Measurements from ENCODE around the gene MAPK8IP1. TPM values are rescaled to one million over a fixed set of nuclear protein-coding genes. Genes with fewer than 3 reads are reported as not detected.

MAPK8IP1 gene
- total RNA-seq, 1 donor from 2014 or later, result 48.1 TPM

DNA sequence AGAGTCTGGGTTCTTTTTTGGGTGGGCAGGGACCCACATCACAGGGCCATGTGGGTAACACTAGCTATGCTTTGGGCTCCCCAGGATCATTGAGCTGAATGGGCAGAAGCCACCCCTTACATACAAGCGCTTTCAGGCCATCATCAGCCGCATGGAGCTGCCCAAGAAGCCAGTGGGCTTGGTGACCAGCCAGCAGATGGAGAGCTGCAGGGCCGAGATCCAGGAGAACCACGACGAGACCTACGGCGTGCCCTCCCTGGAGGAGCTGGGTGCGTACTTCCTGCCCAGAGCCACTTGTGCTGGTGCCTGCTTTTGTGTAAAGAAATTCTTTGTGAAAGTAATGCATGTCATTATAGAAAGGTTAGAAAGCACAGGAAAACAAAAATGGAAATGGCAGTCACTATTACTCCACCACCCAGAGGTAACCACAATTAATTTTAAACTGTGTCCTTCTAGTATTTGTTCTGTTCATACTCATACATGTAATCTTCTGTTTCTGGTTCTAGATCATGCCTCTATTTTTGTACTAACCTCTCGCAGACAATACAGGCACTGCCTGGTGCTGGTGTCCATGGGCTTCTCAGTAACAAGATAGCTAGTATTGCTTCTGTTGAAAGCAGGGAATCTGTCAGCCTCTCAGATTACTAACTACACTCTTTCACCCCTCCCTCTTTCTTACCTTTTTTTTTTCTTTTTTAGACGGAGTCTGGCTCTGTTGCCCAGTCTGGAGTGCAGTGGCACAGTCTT, 24.5 kb upstream of the MAPK8IP1 start:
- DNase-seq (ENCODE audit: low spot score, unreplicated experiment), result no peak
- no peak overlapping the region for H3K27ac Mint-ChIP-seq
- no peak overlapping the region for H3K4me3 Mint-ChIP-seq (ENCODE audit: low read depth)

DNA sequence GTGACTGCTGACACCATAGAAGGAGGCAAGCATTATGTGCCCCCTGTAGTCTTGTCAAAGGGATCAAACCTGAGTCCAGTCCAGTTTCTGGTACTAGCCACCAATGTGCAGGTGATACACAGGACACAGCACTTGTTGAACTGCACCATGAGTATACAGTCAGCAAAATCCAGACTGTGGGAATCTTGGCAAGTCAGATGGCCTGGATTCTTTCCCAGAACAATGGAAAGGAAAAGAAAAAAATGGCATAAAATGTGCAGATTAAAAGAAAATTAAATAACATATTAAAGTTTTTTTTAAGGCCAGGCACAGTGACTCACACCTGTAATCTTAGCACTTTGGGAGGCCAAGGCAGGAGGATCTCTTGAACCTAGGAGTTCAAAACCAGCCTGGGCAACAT, 21.4 kb upstream of the MAPK8IP1 start:
- no peaks in the 10 kb centered on the region for H3K27me3 Mint-ChIP-seq
- no peak overlapping the region for H3K4me3 Mint-ChIP-seq (ENCODE audit: low read depth)
- H3K9me3 Mint-ChIP-seq (ENCODE audit: low read depth), result no peaks in the 10 kb centered on the region
- H3K27ac Mint-ChIP-seq, result no peak overlapping the region
- no peaks in the 10 kb centered on the region for H3K4me1 Mint-ChIP-seq (ENCODE audit: low read depth)
- TF ChIP-seq, protein P1, sequence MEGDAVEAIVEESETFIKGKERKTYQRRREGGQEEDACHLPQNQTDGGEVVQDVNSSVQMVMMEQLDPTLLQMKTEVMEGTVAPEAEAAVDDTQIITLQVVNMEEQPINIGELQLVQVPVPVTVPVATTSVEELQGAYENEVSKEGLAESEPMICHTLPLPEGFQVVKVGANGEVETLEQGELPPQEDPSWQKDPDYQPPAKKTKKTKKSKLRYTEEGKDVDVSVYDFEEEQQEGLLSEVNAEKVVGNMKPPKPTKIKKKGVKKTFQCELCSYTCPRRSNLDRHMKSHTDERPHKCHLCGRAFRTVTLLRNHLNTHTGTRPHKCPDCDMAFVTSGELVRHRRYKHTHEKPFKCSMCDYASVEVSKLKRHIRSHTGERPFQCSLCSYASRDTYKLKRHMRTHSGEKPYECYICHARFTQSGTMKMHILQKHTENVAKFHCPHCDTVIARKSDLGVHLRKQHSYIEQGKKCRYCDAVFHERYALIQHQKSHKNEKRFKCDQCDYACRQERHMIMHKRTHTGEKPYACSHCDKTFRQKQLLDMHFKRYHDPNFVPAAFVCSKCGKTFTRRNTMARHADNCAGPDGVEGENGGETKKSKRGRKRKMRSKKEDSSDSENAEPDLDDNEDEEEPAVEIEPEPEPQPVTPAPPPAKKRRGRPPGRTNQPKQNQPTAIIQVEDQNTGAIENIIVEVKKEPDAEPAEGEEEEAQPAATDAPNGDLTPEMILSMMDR (IDR thresholded peaks at IDR 0.05; ENCODE audit: unreplicated experiment), result no peak
- no peak for DNase-seq (ENCODE audit: low spot score, unreplicated experiment)
- peaks cover 9% of the 10 kb centered on the region for H3K36me3 Mint-ChIP-seq (ENCODE audit: insufficient read depth)

More for the DNA sequence above, 24.5 kb upstream of the MAPK8IP1 start:
- TF ChIP-seq, protein P1 (IDR thresholded peaks at IDR 0.05; ENCODE audit: unreplicated experiment), result no peak
- peaks cover 8% of the 10 kb centered on the region for H3K4me1 Mint-ChIP-seq (ENCODE audit: low read depth)
- H3K9me3 Mint-ChIP-seq (ENCODE audit: low read depth), result no peaks in the 10 kb centered on the region
- peaks cover 13% of the 10 kb centered on the region for H3K36me3 Mint-ChIP-seq (ENCODE audit: insufficient read depth)
- H3K27me3 Mint-ChIP-seq, result no peaks in the 10 kb centered on the region

DNA sequence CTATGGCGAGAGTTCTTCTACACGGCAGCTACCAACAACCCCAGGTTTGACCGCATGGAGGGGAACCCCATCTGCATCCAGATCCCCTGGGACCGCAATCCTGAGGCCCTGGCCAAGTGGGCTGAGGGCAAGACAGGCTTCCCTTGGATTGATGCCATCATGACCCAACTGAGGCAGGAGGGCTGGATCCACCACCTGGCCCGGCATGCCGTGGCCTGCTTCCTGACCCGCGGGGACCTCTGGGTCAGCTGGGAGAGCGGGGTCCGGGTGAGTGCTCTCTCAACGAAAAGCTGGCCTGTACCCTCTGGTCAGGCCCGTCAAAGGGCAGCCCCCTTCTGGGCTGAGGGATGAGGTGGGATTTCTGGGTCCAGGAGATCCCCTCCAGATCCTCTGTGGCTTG, 15.9 kb upstream of the MAPK8IP1 start:
- no peaks in the 10 kb centered on the region for H3K9me3 Mint-ChIP-seq (ENCODE audit: low read depth)
- peaks cover 14% of the 10 kb centered on the region for H3K36me3 Mint-ChIP-seq (ENCODE audit: insufficient read depth)
- no peak overlapping the region for H3K27ac Mint-ChIP-seq
- no peak overlapping the region for H3K4me3 Mint-ChIP-seq (ENCODE audit: low read depth)
- no peaks in the 10 kb centered on the region for H3K4me1 Mint-ChIP-seq (ENCODE audit: low read depth)
- TF ChIP-seq, protein P1 (IDR thresholded peaks at IDR 0.05; ENCODE audit: unreplicated experiment), result no peak
- no peak for DNase-seq (ENCODE audit: low spot score, unreplicated experiment)
- no peaks in the 10 kb centered on the region for H3K27me3 Mint-ChIP-seq

DNA sequence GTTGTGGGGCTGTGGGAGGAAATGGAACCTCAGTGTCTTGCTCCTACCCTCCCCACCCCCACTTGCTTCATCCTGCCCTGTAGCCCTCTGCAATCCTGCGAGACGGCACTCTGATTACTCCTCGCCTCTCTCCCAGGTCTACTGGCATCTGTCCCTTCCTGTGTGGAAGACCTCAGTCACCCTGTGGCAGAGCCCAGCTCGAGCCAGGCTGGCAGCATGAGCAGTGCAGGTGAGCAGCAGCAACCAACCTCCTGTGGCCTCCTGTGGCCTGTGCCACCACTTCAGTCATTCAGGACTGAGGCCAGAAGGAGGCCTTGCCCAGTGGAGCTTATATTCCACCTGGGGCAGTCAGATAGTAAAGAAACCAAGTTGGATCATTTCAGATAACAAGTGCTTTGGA, 14.7 kb upstream of the MAPK8IP1 start:
- Mint-ChIP-seq H3K4me1 (ENCODE audit: low read depth) (no peaks in the 10 kb centered on the region), H3K27me3 (no peaks in the 10 kb centered on the region), H3K4me3 (ENCODE audit: low read depth) (no peak overlapping the region), H3K9me3 (ENCODE audit: low read depth) (no peaks in the 10 kb centered on the region), H3K27ac (no peak overlapping the region), H3K36me3 (ENCODE audit: insufficient read depth) (peaks cover 20% of the 10 kb centered on the region)
- TF ChIP-seq, protein P1 (IDR thresholded peaks at IDR 0.05; ENCODE audit: unreplicated experiment), result no peak
- DNase-seq (ENCODE audit: low spot score, unreplicated experiment), result no peak

DNA sequence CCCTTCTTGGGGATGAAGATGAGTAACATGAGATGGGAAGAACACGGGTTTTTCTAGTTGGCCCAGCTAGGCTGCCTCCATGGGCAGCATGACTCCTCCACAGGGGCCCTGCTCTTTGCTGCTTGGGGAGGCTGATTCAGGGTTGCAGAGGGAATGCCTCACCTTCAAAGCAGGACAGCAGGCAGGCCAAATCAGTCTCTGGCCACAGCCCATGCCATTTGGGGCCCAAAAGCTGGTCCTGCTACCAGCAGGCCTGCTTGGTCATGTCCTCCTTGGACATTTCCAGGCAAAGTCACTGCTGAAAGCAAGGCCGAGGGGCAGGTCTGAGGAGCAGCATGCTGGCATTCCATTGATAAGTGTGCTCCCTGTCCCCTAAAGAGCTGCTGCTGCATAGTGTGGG, 13.8 kb upstream of the MAPK8IP1 start:
- Mint-ChIP-seq H3K9me3 (ENCODE audit: low read depth) (no peaks in the 10 kb centered on the region), H3K4me3 (ENCODE audit: low read depth) (no peak overlapping the region), H3K4me1 (ENCODE audit: low read depth) (no peaks in the 10 kb centered on the region), H3K27ac (no peak overlapping the region), H3K27me3 (no peaks in the 10 kb centered on the region), H3K36me3 (ENCODE audit: insufficient read depth) (peaks cover 17% of the 10 kb centered on the region)
- TF ChIP-seq, protein P1 (IDR thresholded peaks at IDR 0.05; ENCODE audit: unreplicated experiment), result no peak
- DNase-seq (ENCODE audit: low spot score, unreplicated experiment), result no peak

All from progenitor cell of endocrine pancreas (in vitro differentiated cells).